GM18517 (cell line): ENCODE data around the gene MANEA.
"Not testable (repeated sequence)": the region's sequence is repeated elsewhere in the genome, so short reads cannot be mapped to it uniquely, and the experiment has no call there.

ENCODE experiments used
- ATAC-seq: cut with Tn5 transposase; IDR thresholded peaks from one replicate; pipeline ENCODE4 v1.9.1; 2021; ENCODE audit warnings: mild to moderate bottlenecking, moderate library complexity; ENCODE audit not compliant: unreplicated experiment

MANEA gene

DNA sequence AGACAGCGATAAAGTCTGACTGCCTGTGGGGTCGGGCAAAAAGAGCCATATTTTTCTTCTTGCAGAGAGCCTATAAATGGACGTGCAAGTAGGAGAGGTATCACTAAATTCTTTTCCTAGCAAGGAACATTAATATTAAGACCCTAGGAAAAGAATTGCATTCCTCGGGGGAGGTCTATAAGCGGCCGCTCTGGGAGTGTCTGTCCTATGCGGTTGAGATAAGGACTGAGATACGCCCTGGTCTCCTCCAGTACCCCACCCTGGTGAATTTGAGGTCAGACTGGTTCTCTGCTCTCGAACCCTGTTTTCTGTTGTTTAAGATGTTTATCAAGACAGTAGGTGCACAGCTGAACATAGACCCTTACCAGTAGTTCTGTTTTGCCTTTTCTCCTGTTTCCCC is 6.9 kb downstream of the MANEA start:
- not testable (repeated sequence) for ATAC-seq

DNA sequence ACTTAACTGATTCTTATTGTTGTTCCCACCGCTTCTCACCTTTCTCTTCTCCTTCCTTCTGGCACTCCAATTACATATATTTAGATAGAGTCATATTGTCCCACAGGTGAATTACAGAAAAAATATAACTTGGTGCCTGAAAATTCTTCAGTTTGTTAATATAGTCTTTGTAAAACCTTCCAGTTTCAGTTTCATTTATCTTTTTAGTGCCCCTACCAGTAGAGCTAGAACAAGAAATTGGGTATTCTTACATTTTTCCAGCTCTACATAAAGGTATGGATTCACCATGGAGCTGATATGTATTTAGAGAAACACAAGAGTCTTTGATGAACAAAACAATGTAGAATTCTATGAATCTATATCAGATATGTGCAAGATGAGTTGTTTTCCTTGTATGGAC is 10.7 kb downstream of the MANEA start:
- ATAC-seq, result peak; percentile 46

DNA sequence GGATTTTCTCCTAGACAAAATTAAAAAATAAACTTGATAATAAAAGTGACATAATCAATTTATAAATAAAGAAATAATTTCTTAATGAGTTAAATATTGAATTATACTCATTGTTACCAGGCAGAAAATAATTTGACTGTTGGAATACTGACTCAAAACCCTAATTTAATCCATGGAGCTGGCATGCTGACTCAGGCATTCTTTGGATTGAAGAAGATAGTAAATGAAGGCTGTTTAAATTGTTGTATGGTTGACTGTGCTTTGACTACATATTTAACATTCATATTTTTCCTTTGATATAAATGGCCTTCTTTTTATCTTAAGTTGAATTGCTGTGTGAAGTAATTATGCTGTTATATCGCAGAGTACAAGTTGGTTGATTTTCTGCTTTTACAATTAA is 11.7 kb downstream of the MANEA start:
- ATAC-seq, result no peak

DNA sequence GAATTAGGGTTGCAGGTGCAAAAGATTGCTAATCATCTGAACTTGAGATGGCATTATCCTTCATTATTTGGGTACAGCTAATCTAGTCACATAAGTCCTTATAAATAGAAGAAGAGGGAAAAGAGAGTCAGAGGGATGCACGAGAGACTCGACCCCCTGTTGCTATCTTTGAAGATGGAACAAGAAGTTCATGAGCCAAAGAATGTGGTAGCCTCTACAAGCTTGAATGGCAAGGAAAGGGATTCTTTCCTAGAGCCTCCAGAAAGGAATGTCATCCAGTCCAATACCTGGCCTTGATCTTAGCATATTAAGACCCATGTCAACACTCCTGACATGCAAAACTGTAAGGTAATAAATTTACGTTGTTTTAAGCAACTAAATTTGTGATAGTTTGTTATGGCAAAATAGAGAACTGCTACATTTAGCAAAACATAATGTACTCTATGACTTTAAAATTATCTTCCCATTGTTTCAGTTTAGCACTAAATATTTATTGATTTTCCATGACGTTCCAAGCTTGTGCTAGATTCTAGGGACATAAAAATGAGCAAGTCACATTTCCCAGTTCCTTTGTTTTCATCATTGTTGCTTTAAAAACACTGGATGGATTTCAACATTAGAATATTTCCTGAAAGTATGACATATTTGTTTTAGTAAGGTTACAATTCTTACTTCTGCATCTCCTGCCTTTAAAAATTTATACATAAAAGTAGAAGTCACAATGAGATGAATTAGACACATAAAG is 12.7 kb downstream of the MANEA start:
- no peak for ATAC-seq

DNA sequence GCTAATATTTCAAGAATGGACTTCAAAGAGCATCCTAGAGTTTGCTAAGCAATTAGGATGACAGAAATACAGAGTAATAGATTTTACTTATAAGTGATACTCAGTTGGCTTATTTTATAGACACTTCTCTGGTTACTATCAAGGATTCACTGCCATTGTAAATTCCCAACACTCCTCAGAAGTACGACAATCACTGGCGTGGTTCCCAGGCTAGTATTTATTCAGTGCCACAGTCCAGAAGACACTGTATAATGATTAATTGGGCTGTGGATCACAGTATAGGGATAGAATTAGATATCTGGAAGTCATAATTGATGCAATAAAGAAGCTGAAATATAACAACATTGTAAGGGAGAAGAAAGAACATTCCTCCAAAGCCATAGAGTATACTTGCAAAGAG is 15.7 kb downstream of the MANEA start:
- no peak for ATAC-seq

DNA sequence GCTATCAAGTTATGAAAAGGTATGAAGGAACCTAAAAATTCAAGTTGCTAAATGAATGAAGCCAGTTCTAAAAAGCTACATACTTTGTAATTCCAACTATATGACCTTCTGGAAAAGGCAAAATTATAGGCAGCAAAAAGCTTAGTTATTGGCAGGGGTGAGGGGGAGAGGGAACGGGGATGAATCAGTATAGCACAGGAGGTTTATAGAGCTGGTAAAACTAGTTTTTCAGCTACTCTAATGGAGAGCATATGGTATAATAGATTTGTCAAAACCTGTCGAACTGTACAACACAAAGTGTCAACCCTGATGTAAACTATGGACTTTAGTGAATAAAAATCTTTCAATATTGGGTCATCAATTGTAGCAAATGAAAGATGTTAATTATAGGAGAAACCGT is 18.7 kb downstream of the MANEA start:
- no peak for ATAC-seq

DNA sequence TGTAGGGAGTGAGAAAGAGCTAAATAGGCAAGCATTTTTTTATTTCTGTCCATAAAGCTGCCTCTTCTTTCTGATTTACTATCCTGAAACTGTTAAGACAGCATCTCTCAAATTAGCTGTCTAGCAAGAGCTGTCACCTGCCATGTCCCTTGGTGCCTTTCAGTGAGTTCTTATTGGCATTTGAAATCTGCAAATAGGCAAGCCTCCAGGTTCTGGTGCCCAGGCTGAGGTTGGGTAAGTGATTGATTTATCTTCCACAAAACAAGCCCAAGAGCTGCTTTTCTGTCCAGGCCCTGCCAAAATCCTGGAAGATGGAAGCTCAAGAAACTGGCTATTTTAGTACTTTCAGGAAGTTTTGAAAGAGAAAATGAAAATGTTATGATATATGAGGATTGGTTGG is 22.4 kb downstream of the MANEA start:
- ATAC-seq, result no peak

DNA sequence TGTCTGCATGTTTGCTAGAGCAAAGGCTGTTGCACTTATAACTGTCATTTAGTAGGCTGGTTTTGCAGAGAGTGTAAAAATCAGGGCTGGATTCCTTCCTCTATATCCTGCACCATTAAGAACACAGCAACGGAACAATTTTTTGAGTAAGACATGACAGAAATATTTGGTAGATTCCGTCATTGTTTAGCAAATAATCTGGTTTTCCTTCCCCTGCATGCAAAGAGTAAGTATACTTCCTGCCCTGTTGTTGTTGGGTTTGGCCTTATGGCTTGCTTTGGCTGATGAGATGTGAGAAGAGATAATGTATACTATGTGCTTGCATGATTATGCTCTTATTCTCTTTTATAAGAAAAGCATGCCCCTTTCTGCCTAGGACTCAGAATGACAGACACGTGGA is 23.8 kb downstream of the MANEA start:
- no peak for ATAC-seq

DNA sequence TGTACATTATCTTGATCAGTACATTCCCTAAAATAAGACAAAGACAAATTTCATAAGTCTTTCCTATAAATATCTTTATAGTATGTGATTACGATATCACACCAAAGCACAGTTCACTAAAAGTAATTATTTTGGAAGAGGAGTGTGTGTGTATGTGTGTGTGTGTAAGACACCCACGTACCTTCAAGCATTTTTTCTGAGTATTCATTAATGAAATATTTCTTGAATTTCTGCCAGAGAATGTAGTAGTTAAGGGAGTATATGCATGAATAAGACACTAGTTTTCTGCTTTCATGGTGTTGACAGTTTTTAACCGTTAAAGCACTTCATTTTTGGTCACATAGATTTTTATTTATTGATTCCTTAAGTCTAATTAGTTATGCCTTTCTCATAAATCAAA is 36.8 kb downstream of the MANEA start:
- ATAC-seq, result no peak

DNA sequence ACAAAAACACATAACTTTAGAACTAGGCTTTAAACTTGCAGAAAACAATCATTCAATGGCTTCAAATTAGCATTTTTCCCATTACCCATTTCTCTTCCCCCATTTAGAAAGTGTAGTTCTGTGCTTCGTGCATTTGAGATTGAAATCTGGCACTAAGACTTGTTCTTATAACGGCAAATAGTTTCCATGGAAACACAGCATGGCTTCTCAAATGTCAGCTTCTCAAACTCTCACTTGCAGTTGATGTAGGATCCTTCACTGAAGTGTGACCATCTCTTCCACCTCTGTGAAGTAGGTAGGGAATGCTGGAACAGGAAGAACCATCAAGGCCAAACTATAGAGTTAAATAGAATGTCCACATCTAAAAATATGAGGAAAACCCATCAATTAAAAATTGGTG is 52.2 kb downstream of the MANEA start:
- ATAC-seq, result no peak

DNA sequence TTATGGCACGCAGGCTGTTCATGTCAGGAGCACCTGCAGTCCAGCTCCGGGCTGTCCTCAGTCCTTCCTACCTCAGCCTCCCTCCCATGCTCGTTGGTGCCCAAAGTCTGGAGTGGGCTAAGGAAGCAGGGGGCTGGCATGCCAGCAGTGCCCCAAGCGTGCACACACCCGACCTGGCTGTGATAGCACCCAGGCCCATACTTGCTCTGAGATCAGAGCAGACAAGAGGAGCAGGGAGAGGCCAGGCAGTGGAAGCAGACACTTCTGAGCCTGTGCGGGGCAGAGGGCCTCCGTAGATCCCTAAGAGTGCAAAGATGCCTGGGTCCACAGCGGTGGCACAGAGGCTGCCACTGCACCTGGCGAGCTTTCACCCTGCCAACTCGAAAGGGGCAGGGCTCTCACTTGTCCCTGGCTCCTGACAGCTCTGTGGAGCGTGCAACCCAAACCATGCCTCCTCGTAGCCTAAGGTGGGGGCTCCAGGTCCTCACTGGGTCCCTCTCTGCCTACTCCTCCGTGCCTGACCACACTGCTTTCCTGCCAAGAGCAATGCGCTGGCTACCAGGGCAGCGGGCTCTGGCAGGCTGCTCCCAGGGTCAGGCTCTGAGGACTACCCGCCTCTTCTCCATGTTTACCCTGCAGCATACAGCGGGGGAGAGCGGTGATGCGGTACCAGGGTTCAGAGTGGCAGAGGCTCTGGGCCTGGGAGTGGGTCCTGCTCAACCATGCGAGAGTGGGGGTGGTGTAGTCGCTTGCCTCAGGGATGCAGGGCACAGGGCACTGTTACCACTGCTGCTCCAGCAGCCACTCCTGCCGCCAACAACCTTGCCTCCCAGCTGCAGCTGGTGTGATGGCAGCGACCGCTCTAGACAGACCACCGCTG is 59.5 kb downstream of the MANEA start:
- no peak for ATAC-seq

DNA sequence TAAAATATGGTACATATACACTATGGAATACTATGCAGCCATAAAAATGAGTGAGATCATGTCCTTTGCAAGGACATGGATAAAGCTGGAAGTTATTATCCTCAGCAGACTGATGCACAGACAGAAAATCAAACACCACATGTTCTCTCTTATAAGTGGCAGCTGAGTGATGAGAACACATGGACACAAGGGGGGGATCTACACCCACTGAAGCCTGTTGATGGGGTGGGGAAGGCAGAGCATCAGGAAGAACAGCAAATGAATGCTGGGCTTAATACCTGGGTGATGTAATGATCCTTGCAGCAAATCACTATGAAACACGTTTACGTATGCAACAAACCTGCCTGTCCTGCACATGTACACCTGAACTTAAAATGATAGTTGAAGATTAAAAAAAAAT is 71.3 kb downstream of the MANEA start:
- no peak for ATAC-seq

DNA sequence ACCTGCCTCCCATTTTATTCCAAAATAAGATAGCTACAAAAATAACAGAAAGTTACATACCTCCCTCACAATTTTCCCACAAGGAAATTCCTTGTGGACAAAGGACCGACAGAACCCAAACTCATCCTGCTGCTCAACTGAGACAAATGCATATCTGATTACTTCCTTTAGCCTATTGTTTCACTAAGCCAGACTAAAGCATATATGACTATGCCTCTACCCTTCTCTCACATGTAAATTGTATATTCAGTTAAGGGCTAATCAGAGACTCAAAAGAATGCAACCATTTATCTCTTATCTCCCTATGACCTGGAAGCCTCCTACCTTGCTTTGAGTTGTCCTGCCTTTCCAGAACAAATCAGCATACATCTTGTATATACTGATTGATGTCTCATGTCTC is 72.1 kb downstream of the MANEA start:
- no peak for ATAC-seq

DNA sequence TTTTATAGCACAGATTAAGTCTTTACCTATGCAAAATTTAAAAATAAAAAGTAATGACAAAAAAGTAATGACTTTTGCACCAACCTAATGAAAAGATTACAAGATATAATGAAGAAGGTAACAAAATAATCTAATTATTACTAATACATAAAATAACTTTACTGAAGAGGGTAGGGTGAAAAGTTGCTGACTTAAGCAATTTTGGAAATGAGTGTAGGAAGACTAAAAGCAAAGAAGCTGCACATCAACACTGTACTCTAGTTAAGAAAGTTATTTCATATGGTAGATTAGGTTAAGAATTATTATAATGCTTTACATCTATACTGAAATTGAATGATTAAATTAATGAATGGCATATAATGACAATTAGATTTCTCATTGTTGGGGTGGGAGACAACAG is 76.8 kb downstream of the MANEA start:
- ATAC-seq, result no peak

DNA sequence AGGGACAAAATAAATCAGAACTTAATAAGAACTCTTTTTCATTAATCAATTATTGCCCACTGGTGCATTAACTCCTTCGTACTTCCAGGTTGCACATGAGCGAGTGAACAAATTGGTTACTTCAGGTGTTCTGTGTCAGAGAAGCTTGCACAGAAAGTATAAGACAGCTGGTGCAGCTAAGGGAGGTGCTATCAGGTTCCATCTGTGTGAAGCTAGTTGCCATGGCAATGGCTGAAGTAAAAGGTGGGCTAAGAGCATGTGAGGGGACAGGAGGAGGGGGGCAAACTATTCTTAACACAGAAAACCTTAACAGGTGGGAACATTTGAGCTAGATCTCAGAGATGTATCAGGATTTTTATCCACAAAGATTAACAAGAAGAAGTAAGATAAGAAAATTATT is 81.6 kb downstream of the MANEA start:
- ATAC-seq, result no peak
